A673 (cell line): ENCODE measurements around the gene LINGO1. TPM values are rescaled to one million over a fixed set of nuclear protein-coding genes. Genes with fewer than 3 reads are reported as not detected.

Source experiments
- BruUV-seq: library from RNA; stranded (reverse); fragments of 400-500 nt; replicated peaks from 2 replicates; lab custom pipeline; 2021; lab: Mats Ljungman, UMichigan
- CTCF ChIA-PET: fragments of 300-600 bp; sonication (Branson Sonifier 250); formaldehyde crosslinking; loops from one replicate; lab custom pipeline; 2022; ENCODE audit warnings: antibody characterized with exemption; lab: Charles Lee
- POLR2A ChIA-PET: fragments of 300-600 bp; sonication (Branson Sonifier 250); formaldehyde crosslinking; loops from one replicate; lab custom pipeline; 2022; ENCODE audit warnings: antibody characterized with exemption; ENCODE audit not compliant: low non-redundant PET; lab: Charles Lee
- DNase-seq: peaks from one replicate; pipeline ENCODE4 v3.0.0-alpha.2; 2015; ENCODE audit warnings: low spot score
- H3K27ac ChIP-seq: fragments of 200-600 bp; sonication (generic); 2 replicates; pipeline ENCODE4 v1.5.1; 2016; ENCODE audit warnings: mixed run types, low read depth, mild to moderate bottlenecking, mixed read lengths, antibody characterized with exemption, low read length; ENCODE audit not compliant: poor library complexity, severe bottlenecking
- H3K27me3 ChIP-seq: fragments of 200-600 bp; sonication (generic); replicated peaks from 2 replicates; pipeline ENCODE4 v1.6.1; 2017; ENCODE audit warnings: mixed run types, low read depth, mild to moderate bottlenecking, mixed read lengths, antibody characterized with exemption, low read length; ENCODE audit not compliant: insufficient read depth, poor library complexity
- H3K36me3 ChIP-seq: fragments of 200-600 bp; sonication (generic); 2 replicates; pipeline ENCODE4 v1.6.1; 2016; ENCODE audit warnings: mixed run types, mild to moderate bottlenecking, mixed read lengths, antibody characterized with exemption, low read length; ENCODE audit not compliant: insufficient read depth, poor library complexity, severe bottlenecking
- H3K4me1 ChIP-seq: fragments of 200-600 bp; sonication (generic); 2 replicates; pipeline ENCODE4 v1.6.1; 2017; ENCODE audit warnings: mixed run types, mild to moderate bottlenecking, mixed read lengths, antibody characterized with exemption, low read length; ENCODE audit not compliant: insufficient read depth, poor library complexity, severe bottlenecking
- H3K4me3 ChIP-seq: fragments of 200-600 bp; sonication (generic); 2 replicates; pipeline ENCODE4 v1.5.1; 2016; ENCODE audit warnings: low read depth, mixed run types, mild to moderate bottlenecking, mixed read lengths, low read length; ENCODE audit not compliant: poor library complexity, severe bottlenecking
- H3K9me3 ChIP-seq: fragments of 200-600 bp; sonication (generic); 2 replicates; pipeline ENCODE4 v1.6.1; 2016; ENCODE audit warnings: mixed run types, low read depth, mild to moderate bottlenecking, mixed read lengths, antibody characterized with exemption, low read length; ENCODE audit not compliant: poor library complexity, severe bottlenecking
- EZH2 ChIP-seq: fragments of 200-600 bp; sonication (generic); IDR thresholded peaks from 2 replicates; pipeline ENCODE4 v1.6.1; 2017; ENCODE audit warnings: borderline replicate concordance, low read depth, mild to moderate bottlenecking, mixed read lengths, antibody characterized with exemption, low read length; ENCODE audit not compliant: poor library complexity, severe bottlenecking
- intact Hi-C: fragments of 100-400 bp; cut with micrococcal nuclease; formaldehyde crosslinking; loops from one replicate; pipeline ENCODE4 v1.10.0; 2022; ENCODE audit not compliant: unreplicated experiment
- total RNA-seq: library from RNA; stranded (reverse); gene quantifications from 2 replicates; pipeline ENCODE4 v1.2.3, GENCODE V29; 2021
- TF ChIP-seq, protein P1 (sequence below): fragments of 300-800, 200-600 bp; sonication (generic); conservative IDR thresholded peaks from 2 replicates; pipeline ENCODE4 v1.5.1; 2017; ENCODE audit warnings: low read depth, mild to moderate bottlenecking, antibody characterized with exemption, low read length, moderate library complexity, mixed read lengths

LINGO1 gene
- total RNA-seq, 1 experiment from 2014 or later, result 93.7 TPM

GRCh38 chr15:77623755-77624524 is 8.8 kb downstream of the LINGO1 start:
- H3K27me3 ChIP-seq, result no peaks in the 10 kb centered on the region
- no peaks in the 10 kb centered on the region for H3K9me3 ChIP-seq
- intact Hi-C loops, result no loop called here
- CTCF ChIA-PET, result no interaction called here
- no TSS peak for BruUV-seq
- no peaks in the 10 kb centered on the region for H3K36me3 ChIP-seq
- peak overlapping the region; percentile 49 for H3K27ac ChIP-seq
- POLR2A ChIA-PET, result no interaction called here
- TF ChIP-seq EZH2, result no peak
- TF ChIP-seq, protein P1, sequence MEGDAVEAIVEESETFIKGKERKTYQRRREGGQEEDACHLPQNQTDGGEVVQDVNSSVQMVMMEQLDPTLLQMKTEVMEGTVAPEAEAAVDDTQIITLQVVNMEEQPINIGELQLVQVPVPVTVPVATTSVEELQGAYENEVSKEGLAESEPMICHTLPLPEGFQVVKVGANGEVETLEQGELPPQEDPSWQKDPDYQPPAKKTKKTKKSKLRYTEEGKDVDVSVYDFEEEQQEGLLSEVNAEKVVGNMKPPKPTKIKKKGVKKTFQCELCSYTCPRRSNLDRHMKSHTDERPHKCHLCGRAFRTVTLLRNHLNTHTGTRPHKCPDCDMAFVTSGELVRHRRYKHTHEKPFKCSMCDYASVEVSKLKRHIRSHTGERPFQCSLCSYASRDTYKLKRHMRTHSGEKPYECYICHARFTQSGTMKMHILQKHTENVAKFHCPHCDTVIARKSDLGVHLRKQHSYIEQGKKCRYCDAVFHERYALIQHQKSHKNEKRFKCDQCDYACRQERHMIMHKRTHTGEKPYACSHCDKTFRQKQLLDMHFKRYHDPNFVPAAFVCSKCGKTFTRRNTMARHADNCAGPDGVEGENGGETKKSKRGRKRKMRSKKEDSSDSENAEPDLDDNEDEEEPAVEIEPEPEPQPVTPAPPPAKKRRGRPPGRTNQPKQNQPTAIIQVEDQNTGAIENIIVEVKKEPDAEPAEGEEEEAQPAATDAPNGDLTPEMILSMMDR, result no peak
- H3K4me1 ChIP-seq, result peaks cover 56% of the 10 kb centered on the region
- H3K4me3 ChIP-seq, result no peak overlapping the region
- no peak for DNase-seq

DNA sequence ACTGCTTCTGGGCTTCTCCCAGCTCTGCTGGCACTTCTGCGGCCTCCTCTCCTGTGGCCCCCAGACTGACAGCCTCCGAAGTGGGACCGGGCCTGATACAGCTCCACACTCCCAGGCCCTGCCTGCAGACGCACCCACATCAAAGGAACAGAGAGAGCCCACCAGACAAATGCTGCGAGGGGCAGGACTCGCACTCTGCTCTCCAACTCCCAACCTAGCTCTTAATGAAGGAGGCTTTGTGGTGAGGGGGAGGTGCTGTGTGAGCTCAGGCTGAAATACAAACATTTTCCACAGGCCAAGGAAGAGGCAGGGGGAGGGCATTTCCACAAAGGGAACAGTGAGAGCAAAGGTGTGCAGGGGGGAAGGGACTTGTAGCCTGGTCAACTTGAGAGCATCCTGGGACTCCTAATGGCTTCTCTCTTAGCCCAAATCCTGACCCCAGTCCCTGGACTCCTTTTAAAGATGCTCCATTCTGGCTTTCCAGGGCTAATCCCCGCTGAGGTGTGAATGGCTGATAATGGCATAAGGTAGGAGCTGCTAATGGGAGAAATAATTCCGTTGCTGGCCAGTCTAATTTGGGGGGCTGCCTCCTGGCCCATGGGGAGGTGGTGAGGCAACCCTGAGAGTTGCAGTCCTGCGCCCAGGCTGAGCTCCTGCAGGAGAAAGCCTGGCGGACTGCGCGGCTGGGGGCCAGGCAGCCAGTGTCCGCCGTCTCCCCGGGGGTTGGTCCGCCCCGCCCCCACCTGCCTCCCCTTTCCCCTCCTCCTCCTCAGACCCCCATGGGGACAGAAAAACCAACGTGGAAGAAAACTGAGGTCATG is 9.6 kb downstream of the LINGO1 start:
- TF ChIP-seq, protein P1, result no peak
- no peak for TF ChIP-seq EZH2
- H3K27me3 ChIP-seq, result no peaks in the 10 kb centered on the region
- DNase-seq, result no peak
- peaks cover 56% of the 10 kb centered on the region for H3K4me1 ChIP-seq
- ChIA-PET POLR2A (no interaction called here), CTCF (no interaction called here)
- no peaks in the 10 kb centered on the region for H3K9me3 ChIP-seq
- peak overlapping the region; percentile 47 for H3K27ac ChIP-seq
- no TSS peak for BruUV-seq
- no peaks in the 10 kb centered on the region for H3K36me3 ChIP-seq
- intact Hi-C loops, result no loop called here
- no peak overlapping the region for H3K4me3 ChIP-seq

DNA sequence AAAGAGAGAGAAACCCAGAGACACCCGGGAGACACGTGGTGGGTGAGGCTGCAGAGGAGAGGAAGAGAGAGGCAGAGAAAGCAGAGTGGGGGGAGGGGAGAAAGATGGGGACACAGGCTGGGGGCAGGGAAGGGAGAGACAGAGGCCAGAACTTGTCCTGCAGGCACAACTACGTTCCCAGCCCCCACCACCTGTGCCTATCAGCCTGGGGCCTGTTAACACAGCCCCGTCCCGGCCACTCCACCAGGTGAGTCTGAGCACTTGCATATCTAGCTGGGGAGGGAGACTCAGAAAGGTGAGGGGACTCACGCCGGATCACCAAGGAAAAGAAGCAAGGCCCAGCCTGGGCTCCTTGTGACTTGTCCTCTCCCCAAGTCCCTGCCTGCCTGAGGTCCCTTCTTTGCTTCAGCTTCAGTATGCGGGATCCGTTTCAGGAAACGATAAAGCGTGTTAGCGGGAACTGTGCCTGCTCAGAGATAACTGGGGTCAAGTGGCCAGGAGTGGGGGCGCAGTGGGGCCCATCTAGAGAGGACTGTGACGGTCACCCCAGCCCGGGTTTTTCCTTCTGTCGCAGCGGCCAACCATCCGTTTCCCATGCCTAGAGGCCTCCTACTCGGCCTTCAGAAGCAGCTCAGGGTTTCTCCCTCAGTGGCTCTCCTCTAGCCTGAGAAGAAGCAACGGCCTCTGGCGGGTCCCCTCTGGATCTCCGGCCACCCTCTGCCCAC is 10.3 kb downstream of the LINGO1 start:
- POLR2A ChIA-PET, result no interaction called here
- H3K4me1 ChIP-seq, result peaks cover 51% of the 10 kb centered on the region
- peak overlapping the region; percentile 28 for H3K27ac ChIP-seq
- no peaks in the 10 kb centered on the region for H3K36me3 ChIP-seq
- DNase-seq, result no peak
- TF ChIP-seq EZH2, result no peak
- TF ChIP-seq, protein P1, result no peak
- H3K27me3 ChIP-seq, result no peaks in the 10 kb centered on the region
- no peaks in the 10 kb centered on the region for H3K9me3 ChIP-seq
- BruUV-seq, result no TSS peak
- CTCF ChIA-PET, result no interaction called here
- H3K4me3 ChIP-seq, result no peak overlapping the region
- intact Hi-C loops, result no loop called here
